GM18951 (cell line): ENCODE results near the gene ERN1.

Experiments used
- POLR2A ChIP-seq: IDR thresholded peaks from 4 replicates; pipeline ENCODE4 v1.6.1; 2011; ENCODE audit warnings: mild to moderate bottlenecking; ENCODE audit not compliant: insufficient read length, insufficient read depth; ENCODE audit errors: extremely low read depth
- in situ Hi-C: fragments of 300-500 bp; cut with MboI; formaldehyde crosslinking; loops from one replicate; pipeline ENCODE4 v1.12.0; 2022; ENCODE audit warnings: low sequenced_read_pairs, mixed read lengths, inconsistent platforms; ENCODE audit not compliant: unreplicated experiment

The ERN1 gene

DNA sequence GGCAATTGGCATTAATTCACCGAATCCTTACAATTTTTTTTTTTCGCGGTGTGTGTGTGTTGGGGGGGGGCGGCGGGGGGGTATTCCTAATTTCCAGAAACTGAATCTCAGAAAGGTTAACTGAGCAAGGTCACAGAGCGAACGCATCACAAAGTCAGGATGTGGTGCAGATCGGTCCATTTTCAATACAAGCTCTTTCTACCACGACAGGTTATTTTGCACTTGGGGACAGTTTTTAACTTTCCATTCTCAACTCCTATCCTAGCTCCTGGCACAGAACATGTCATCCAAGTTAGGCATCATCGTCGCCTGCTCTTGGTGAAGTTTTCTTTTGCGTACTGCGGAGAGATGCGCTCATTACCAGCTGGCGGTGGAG is 15.4 kb upstream of the ERN1 start:
- in situ Hi-C loops: loop anchor here (10.0 kb wide), 1 partner anchor 139 kb away; no protein-coding TSS in a partner anchor
- TF ChIP-seq POLR2A: no peak

DNA sequence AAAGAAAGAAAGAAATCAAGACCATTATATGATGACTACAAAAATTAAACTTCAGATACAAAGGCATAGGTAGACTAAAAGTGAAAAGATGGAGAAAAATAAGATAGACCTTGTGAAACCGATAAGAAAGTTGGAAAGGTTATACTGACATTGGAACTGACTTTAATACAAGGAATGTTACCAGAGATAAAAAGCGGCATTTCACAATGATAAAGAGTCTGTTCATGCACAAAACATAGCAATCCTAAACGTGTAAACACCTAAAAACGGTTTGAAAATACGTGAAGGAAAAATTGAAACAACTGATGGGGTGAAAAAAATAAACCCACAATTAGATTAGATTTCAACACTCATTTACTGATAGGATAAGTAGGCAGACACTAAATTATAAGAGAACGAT is 9.6 kb upstream of the ERN1 start:
- in situ Hi-C loops: no loop called here
- TF ChIP-seq POLR2A: no peak

DNA sequence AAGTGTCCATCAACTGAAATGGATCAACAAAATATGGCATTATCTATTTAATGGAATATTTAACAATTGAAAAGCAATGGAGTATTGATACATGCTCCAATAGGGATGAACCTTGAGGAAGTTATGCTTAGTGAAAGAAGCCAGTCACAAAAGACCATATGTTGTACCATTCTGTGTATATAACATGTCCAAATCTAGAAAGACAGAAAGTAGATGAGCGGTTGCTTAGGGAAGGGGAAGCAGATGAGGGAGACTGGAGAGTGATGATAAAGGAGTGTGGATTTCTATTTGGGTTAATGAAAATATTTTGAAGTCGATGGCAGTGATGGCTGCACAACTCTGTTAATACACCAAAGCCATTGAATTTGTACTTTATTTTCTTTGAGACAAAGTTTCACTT is 8.5 kb upstream of the ERN1 start:
- TF ChIP-seq POLR2A: no peak
- in situ Hi-C loops: no loop called here

DNA sequence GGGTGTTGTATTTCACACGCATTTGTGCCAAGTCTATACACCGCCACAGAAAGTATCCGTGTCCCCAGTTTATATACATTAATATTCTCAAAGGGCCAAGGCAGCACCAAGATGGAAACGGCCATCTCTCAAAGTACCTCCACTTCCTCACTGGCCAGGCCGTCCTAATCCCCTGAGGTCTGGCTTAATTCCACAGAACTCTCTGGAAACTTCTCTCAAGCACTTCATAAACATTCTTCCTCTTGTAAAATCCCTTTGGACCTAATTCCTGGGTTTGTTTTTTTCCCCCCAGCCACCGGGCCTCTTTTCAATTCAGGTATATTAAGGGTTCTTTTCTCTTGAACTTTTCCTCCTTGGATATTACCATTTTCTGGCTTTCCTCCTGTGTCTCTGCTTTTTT is 5.1 kb upstream of the ERN1 start:
- TF ChIP-seq POLR2A: no peak
- in situ Hi-C loops: no loop called here

DNA sequence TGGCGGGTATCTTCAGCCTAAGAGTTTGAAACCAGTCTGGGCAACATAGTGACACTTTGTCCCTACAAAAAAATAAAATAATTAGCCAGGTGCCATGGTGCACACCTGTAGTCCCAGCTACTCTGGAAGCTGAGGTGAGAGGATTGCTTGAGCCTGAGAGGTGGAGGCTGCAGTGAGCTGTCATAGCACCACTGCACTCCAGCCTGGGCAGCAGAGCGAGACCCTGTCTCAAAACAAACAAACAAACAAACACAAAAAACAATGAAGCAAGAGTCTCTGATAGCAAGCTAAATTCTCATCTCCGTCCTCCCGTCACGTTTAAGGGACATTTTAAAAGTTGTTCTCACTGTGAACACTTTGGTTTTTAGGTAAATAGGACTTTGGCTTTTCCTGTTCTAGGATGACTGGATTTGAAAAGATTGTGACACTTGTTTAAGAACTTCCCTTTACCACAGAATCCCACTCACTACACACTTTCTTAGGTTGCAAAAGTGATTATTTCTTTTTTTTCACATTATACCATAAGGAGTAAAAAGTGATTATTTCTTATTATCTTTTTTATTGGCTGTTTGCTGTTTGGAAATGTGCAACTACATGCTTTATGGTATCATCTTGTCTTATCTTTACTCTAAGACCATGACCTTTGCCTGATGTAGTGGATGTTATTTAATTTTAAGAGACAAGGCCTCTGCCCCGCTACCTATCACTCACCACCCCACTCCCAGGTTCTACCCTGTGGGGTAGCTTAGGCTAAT is 4.4 kb upstream of the ERN1 start:
- no peak for TF ChIP-seq POLR2A
- in situ Hi-C loops: no loop called here

DNA sequence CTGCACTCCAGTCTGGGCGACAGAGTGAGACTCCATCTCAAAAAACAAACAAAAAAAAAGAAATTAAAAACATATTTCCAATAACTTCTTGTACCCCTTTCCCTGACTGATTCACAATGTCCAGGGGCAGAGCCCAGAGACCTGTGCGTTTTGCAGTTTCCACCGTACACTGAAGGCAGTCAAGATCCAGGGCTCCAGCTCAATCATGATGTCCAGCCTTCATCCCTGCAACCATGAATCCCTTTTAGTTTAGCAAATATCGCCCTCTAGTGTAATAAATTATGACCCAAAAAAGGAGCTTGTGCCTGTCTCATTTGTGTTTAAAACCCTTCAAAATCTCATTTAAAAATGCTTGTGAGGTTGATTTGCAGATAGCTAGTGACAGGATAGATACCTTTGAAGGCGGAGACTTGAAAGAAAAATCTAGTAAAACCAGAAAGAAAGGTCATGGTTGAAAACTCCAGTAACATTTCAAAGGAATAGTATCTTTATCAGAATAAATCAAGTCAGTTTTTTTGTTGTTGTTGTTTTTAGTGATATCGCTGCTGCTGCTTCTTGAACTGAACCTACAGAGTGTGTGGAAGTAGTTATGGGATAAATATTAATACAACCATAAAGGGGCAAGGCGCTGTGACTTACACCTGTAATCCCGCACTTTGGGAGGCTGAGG is 3.7 kb upstream of the ERN1 start:
- in situ Hi-C loops: no loop called here

DNA sequence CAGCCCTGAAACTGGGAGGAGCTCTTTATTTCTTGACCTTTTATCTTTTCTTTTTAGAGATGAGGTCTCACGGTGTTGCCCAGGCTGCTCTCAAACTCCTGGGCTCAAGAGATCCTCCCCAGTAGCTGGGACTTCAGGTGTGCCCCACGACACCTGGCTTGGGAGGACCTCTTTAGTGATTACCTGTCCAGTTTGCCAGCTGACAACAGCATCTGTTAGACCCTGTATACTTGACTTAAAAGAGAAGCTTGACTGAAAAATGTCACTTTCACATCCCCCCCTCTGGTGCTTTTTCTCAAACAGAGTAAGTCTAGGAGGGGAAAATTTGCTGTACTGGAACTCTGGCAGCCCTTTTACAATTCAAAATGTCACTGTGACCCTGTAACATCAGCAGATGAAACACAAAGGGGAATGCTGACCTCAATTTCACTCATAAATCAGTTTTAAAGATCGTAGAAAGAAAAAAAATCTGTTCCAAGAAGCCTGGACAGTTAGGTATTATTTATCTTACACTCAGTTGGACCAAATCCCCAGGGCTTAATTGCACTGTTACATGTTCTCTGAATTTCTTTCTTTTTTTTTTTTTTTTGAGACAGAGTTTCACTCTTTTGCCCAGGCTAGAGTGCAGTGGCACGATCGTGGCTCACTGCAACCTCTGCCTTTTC is 1.8 kb upstream of the ERN1 start:
- no peak for TF ChIP-seq POLR2A
- in situ Hi-C loops: no loop called here

More for the DNA sequence above, 3.7 kb upstream of the ERN1 start:
- TF ChIP-seq POLR2A: no peak

DNA sequence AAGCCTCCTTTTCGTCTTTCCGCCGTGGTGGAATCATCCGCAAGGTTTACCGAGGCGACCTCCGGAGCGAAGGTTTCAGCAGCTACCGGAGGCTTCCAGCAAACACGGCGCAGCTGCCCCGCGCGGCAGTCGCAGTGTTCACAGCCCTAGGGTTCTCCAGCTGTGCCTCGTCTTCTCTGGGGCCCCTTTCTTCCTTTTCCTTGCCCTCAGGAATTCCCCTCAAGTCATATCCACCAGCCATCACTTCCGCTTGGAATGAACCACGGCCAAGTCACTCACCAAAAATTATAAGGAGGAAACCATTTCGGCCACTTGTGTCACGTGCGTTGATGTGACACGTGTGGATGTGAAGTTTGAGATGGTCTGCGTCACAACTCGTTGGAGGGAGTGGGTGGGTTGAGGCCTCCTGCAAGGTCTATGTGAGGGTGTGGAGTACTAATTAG is 636 bp upstream of the ERN1 start:
- TF ChIP-seq POLR2A: no peak
- in situ Hi-C loops: no loop called here

DNA sequence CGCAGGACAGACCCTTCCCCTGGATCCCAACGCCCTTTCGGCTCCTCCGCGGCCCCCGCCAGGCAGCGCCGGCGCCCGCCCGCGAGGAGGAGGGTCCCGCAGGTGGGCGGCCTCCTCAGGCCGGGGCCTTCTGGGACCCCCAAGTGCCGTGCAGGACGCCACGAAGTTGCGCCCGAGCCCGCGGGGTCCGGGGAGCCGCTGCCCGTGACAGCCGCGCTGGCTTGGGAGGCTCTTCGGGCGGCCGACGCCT is 504 bp downstream of the ERN1 start:
- TF ChIP-seq POLR2A: no peak
- in situ Hi-C loops: loop anchor here (10.0 kb wide), 2 partner anchors 65 to 215 kb away; partner anchors contain the start of genes CSHL1 and GH1

DNA sequence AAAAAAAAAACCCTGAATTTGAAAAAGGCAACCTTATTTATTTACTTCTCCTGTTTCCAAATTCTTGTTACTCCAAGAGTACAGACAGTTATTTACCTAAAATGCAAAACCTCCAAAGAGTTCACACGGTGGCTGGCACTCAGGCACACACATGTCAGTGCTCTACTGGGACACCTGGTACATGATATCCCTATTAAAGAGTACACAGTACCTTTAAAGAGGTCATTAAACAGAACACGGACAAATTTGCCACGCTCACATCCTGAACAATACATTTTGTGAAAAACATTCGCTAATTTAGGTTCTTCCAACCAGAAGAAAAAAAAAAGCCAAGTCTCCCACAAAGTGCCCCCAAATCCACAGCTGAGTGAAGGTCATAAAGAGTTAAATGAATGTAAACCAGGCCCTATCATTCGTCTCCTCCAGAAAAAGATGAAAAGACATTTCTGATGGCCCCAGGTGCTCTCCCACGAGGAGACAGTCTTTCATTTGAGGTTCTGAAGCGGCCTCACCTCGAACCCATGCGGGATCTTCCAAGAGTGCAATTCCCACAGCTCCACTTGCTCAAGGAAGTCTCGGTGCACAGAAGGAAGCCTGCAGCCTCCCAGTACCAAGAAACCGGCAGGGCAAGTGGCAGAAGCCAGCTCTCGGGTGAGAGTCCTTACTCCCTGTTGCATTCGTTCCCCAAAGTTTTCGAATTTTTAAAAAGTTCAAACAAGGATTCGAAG is 993 bp downstream of the ERN1 start:
- TF ChIP-seq POLR2A: no peak
- in situ Hi-C loops: loop anchor here (10.0 kb wide), 2 partner anchors 64 to 214 kb away; partner anchors contain the start of genes CSHL1 and GH1

DNA sequence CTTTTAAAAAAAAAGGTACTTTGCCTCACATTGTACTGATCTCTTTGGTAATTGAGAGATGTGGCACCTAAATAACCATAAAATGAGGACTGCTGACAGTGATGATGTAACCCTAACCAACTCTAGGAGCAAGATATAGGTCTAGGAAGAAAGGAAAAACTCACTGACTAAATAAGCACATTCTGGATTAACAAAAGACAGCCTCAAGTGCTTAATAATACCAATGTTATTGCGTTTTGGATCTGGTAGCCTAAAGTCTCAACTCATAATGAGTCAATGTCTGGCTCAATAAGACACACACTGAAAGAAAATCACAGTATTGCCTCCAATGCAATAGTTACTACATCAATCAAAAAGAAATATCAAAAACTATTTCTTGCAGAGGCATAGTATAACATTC is 3.0 kb downstream of the ERN1 start:
- in situ Hi-C loops: loop anchor here (10.0 kb wide), 2 partner anchors 62 to 212 kb away; partner anchors contain the start of genes CSHL1 and GH1
- TF ChIP-seq POLR2A: no peak

DNA sequence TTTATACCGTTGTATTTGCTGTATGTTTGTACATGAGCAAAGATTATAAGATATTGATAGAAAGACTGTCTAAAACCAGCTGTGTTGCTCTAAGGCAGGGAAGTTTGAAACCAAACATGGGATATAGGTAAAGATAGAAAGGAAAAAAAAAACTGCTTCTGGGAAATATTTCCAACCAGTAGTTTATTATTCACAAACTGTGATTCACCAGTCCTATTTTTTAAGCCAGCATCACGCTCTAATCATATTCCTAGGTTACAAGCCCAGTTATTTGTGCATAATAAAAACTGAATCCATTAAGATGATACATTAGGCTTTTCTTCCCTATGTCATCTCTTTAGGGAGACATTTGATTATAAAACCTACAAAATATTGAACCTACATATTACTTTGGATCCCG is 4.0 kb downstream of the ERN1 start:
- in situ Hi-C loops: loop anchor here (10.0 kb wide), 2 partner anchors 61 to 211 kb away; partner anchors contain the start of genes CSHL1 and GH1
- no peak for TF ChIP-seq POLR2A

DNA sequence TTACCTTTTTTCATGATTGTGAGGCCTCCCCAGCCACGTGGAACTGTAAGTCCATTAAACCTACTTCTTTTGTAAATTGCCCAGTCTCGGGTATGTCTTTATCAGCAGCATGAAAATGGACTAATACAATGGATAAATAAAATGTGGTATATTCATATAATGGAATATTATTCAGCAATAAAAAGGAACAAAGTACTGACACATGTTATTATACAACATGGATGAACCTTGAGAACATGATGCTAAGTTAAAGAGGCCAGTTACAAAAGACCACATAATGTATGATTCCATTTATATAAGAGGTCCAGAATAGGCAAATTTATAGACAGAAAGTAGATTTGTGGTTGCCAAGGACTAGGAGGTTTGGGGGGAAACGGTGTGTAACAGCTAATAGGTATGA is 5.3 kb downstream of the ERN1 start:
- TF ChIP-seq POLR2A: no peak
- in situ Hi-C loops: loop anchor here (10.0 kb wide), 2 partner anchors 60 to 210 kb away; partner anchors contain the start of genes CSHL1 and GH1
